Endothelial cell of umbilical vein (primary cell): ENCODE results near the gene SMIM36. TPM values are rescaled to one million over a fixed set of nuclear protein-coding genes. Genes with fewer than 3 reads are reported as not detected.
A peak's percentile ranks its signal among the peaks of the same experiment; 100 is the strongest.

Experiments used
- BruUV-seq: library from RNA; stranded (reverse); fragments of 400-500 nt; replicated peaks from 2 replicates; lab custom pipeline; 2021; lab: Mats Ljungman, UMichigan
- CTCF ChIA-PET: fragments of 300-600, 350-600 bp; sonication (Branson Sonifier 250); formaldehyde crosslinking; loops from one replicate; lab custom pipeline; 2021; ENCODE audit warnings: antibody characterized with exemption, inconsistent platforms; lab: Charles Lee
- POLR2A ChIA-PET: fragments of 300-600, 350-600 bp; sonication (Branson Sonifier 250); formaldehyde crosslinking; loops from one replicate; lab custom pipeline; 2021; ENCODE audit warnings: antibody characterized with exemption, inconsistent platforms; lab: Charles Lee
- DNase-seq: peaks from one replicate; pipeline ENCODE4 v3.0.0-alpha.2; 2011; ENCODE audit warnings: low read depth, low spot score
- FAIRE-seq: peaks from 2 replicates; lab custom pipeline; 2011; peaks lifted over from hg19 to GRCh38; lab: Jason Lieb, UNC
- H2AFZ ChIP-seq: 2 replicates; pipeline ENCODE4 v1.6.0; 2012; ENCODE audit warnings: low read depth, low read length, control low read depth, inconsistent platforms
- H3K27ac ChIP-seq: 2 replicates; pipeline ENCODE4 v1.5.1; 2011; ENCODE audit warnings: low read depth, mild to moderate bottlenecking, control low read depth, low read length, moderate library complexity; ENCODE audit not compliant: insufficient read depth
- H3K27me3 ChIP-seq, 2 experiments: 2 replicates each; pipeline versions ENCODE4 v1.6.0 to v1.6.1; 2011; ENCODE audit warnings: low read length in 2 of 2, mixed read lengths in 1 of 2; ENCODE audit not compliant: control insufficient read depth in 2 of 2, insufficient read depth in 2 of 2
- H3K36me3 ChIP-seq, 2 experiments: 2 replicates in 1 of 2; 3 replicates in 1 of 2; pipeline ENCODE4 v1.5.1; 2011; ENCODE audit warnings: low read length in 2 of 2, mild to moderate bottlenecking in 1 of 2, moderate library complexity in 1 of 2; ENCODE audit not compliant: control insufficient read depth in 2 of 2, insufficient read depth in 2 of 2; ENCODE audit errors: extremely low read depth in 1 of 2
- H3K4me1 ChIP-seq: 3 replicates; pipeline ENCODE4 v1.5.1; 2011; ENCODE audit warnings: mild to moderate bottlenecking, low read length; ENCODE audit not compliant: control insufficient read depth, insufficient read depth; ENCODE audit errors: extremely low read depth
- H3K4me2 ChIP-seq: 2 replicates; pipeline ENCODE4 v1.6.1; 2011; ENCODE audit warnings: low read length, control low read depth, mixed read lengths; ENCODE audit not compliant: insufficient read depth
- H3K4me3 ChIP-seq, 3 experiments: fragments of 200-600 bp in 1 of 3; sonication (generic), shearing (Covaris generic) in 1 of 3; replicated peaks in 1 of 3; 2 replicates each; pipeline ENCODE4 v1.5.1; 2011 to 2016; ENCODE audit warnings: control low read depth in 3 of 3, low read length in 3 of 3, mild to moderate bottlenecking in 2 of 3, inconsistent platforms in 1 of 3, low read depth in 1 of 3, moderate library complexity in 1 of 3; ENCODE audit not compliant: insufficient read depth in 1 of 3
- H3K79me2 ChIP-seq: 2 replicates; pipeline ENCODE4 v1.6.0; 2012; ENCODE audit warnings: low read length, inconsistent platforms; ENCODE audit not compliant: control insufficient read depth, insufficient read depth
- H3K9ac ChIP-seq: replicated peaks from 2 replicates; pipeline ENCODE3; 2011; ENCODE audit warnings: low read length, control low read depth; ENCODE audit not compliant: insufficient read depth; ENCODE audit errors: extremely low read depth
- H3K9me1 ChIP-seq: replicated peaks from 3 replicates; pipeline ENCODE4 v1.6.0; 2011; ENCODE audit warnings: mild to moderate bottlenecking, low read length; ENCODE audit not compliant: control insufficient read depth, insufficient read depth; ENCODE audit errors: extremely low read depth
- H3K9me3 ChIP-seq: replicated peaks from 2 replicates; pipeline ENCODE4 v1.5.1; 2012; ENCODE audit warnings: low read length, inconsistent platforms; ENCODE audit not compliant: control insufficient read depth, insufficient read depth
- H4K20me1 ChIP-seq: replicated peaks from 2 replicates; pipeline ENCODE3; 2011; ENCODE audit warnings: mild to moderate bottlenecking, low read length; ENCODE audit not compliant: control insufficient read depth, insufficient read depth; ENCODE audit errors: extremely low read depth
- CTCF ChIP-seq, 2 donors: IDR thresholded peaks; 1 replicate in 1 of 2; 2 replicates in 1 of 2; pipeline ENCODE4 v1.5.1; 2011; ENCODE audit warnings: low read length in 2 of 2, mild to moderate bottlenecking in 2 of 2, moderate library complexity in 2 of 2, control low read depth in 1 of 2, inconsistent platforms in 1 of 2, low read depth in 1 of 2; ENCODE audit not compliant: insufficient read depth in 1 of 2; ENCODE audit errors: extremely low read depth in 1 of 2
- EZH2 ChIP-seq: IDR thresholded peaks from 2 replicates; pipeline ENCODE4 v1.6.1; 2012; ENCODE audit warnings: borderline replicate concordance, low read depth, mild to moderate bottlenecking, moderate library complexity, low read length, inconsistent platforms; ENCODE audit not compliant: severe bottlenecking
- FOS ChIP-seq: IDR thresholded peaks from 2 replicates; pipeline ENCODE4 v1.6.1; 2011; ENCODE audit warnings: mild to moderate bottlenecking, low read length, moderate library complexity, borderline replicate concordance; ENCODE audit not compliant: insufficient read depth
- GATA2 ChIP-seq: IDR thresholded peaks from 2 replicates; pipeline ENCODE4 v1.7.0; 2011; ENCODE audit warnings: low read depth, mild to moderate bottlenecking, moderate library complexity, mixed read lengths, low read length; ENCODE audit not compliant: insufficient read length, insufficient read depth
- JUN ChIP-seq: IDR thresholded peaks from 2 replicates; pipeline ENCODE4 v1.6.1; 2011; ENCODE audit warnings: borderline replicate concordance, low read depth; ENCODE audit not compliant: insufficient read length, insufficient read depth
- MAX ChIP-seq: IDR thresholded peaks from 2 replicates; pipeline ENCODE4 v1.6.1; 2011; ENCODE audit not compliant: insufficient read depth, insufficient read length
- MYC ChIP-seq: IDR thresholded peaks from one replicate; pipeline ENCODE4 v1.6.1; 2011; ENCODE audit warnings: mild to moderate bottlenecking, low read depth, low read length
- POLR2A ChIP-seq: IDR thresholded peaks from 2 replicates; pipeline ENCODE4 v1.6.1; 2012; ENCODE audit warnings: low read depth, mild to moderate bottlenecking, control low read depth, low read length
- POLR2AphosphoS5 ChIP-seq: IDR thresholded peaks from 2 replicates; pipeline ENCODE4 v1.6.1; 2012; ENCODE audit warnings: low read depth, mild to moderate bottlenecking, control low read depth, low read length, moderate library complexity; ENCODE audit not compliant: insufficient read depth
- dilution Hi-C: fragments of 300-500 bp; cut with MboI; formaldehyde crosslinking; loops from one replicate; pipeline ENCODE4 v1.15.0; 2019; ENCODE audit warnings: low sequenced_read_pairs; ENCODE audit not compliant: extremely low pct_ligation_motif_present
- intact Hi-C: fragments of 100-400 bp; cut with micrococcal nuclease; formaldehyde crosslinking; loops from one replicate; pipeline ENCODE4 v1.10.0; 2022
- polyA plus RNA-seq, 4 experiments: library from polyadenylated mRNA; depleted of rRNA in 3 of 4; stranded (reverse) in 3 of 4; unstranded in 1 of 4; fragments of >200 nt; gene quantifications; 2 replicates each; pipeline versions ENCODE4 v1.2.1 to v1.2.3, GENCODE V29; 2011 to 2012; ENCODE audit warnings: missing spikeins in 1 of 4
- total RNA-seq: library from RNA; stranded (reverse); gene quantifications from 2 replicates; pipeline ENCODE4 v1.2.3, GENCODE V29; 2021

Gene SMIM36
- total and polyA plus RNA-seq, 2 donors (not counting 3 experiments of a cell fraction or from before 2014, with no cell fraction given), result not detected

- Histone ChIP-seq H3K4me3 (no peak overlapping the region), H3K27me3 (peaks cover 0 to 3% of the 10 kb centered on the region in 2 experiments), H3K27ac (no peak overlapping the region), H3K4me1 (peaks cover 6% of the 10 kb centered on the region), H3K9ac (no peak overlapping the region), H3K79me2 (no peaks in the 10 kb centered on the region), H2AFZ (peak overlapping the region; percentile 9), H3K4me2 (no peak overlapping the region), H3K9me3 (no peaks in the 10 kb centered on the region), H3K9me1 (no peaks in the 10 kb centered on the region), H4K20me1 (no peaks in the 10 kb centered on the region), H3K36me3 (no peaks in the 10 kb centered on the region)
- no TSS peak for BruUV-seq
- ChIA-PET POLR2A (no interaction called here), CTCF (interaction anchor here (1.1 kb wide), 1 partner anchor 21 kb away, joined by 3 read pairs; no protein-coding TSS in a partner anchor)
- DNase-seq (peak; percentile 40), FAIRE-seq (peak; percentile 49)
- dilution Hi-C loops (no loop called here), intact Hi-C loops (no loop called here)
- TF ChIP-seq JUN (peak; percentile 34), POLR2A (no peak), MYC (no peak), FOS (peak; percentile 61), EZH2 (no peak)
Measured at GRCh38 chr17:55444471-55445441, 66.5 kb downstream of the SMIM36 start.

DNA sequence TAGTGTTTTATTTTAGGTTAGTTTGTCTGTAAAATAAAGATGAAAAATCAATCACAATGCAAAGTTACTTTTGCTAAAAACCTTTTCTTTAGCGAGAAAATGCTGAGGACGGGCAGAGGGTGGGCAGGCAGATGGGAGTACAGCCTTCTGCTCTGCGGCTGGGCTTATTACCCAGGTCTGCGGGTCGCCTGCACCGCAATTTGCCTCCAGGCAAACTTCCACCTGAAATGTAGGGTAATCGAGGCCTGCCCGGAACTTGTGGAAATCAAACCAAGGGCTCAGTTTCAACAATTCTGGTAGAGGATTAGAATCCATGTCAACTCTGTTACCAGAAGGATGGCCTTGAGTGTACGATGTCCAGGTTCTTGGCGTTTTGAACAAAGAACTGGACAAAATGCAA, 67.3 kb downstream of the SMIM36 start:
- H3K4me3 ChIP-seq, result no peak overlapping the region
- H4K20me1 ChIP-seq, result no peaks in the 10 kb centered on the region
- CTCF ChIA-PET, result no interaction called here
- H3K4me2 ChIP-seq, result no peak overlapping the region
- POLR2A ChIA-PET, result no interaction called here
- DNase-seq (no peak), FAIRE-seq (no peak)
- H2AFZ ChIP-seq, result no peak overlapping the region
- no peaks in the 10 kb centered on the region for H3K9me3 ChIP-seq
- dilution Hi-C loops, result no loop called here
- H3K27me3 ChIP-seq, result peaks cover 0 to 3% of the 10 kb centered on the region in 2 experiments
- H3K27ac ChIP-seq, result no peak overlapping the region
- TF ChIP-seq MAX, result no peak
- no peak for TF ChIP-seq MYC
- TF ChIP-seq CTCF (IDR thresholded peaks at IDR 0.05; ENCODE audit: extremely low read depth in 1 of 2, insufficient read depth in 1 of 2, low read depth in 1 of 2, low read length in 2 of 2), result no peak
- TF ChIP-seq FOS, result no peak
- TF ChIP-seq EZH2, result no peak
- no peak for TF ChIP-seq GATA2
- no peak for TF ChIP-seq POLR2A
- no peak for TF ChIP-seq POLR2AphosphoS5
- no peak for TF ChIP-seq JUN
- H3K79me2 ChIP-seq, result no peaks in the 10 kb centered on the region
- H3K36me3 ChIP-seq, result no peaks in the 10 kb centered on the region
- no peak overlapping the region for H3K9ac ChIP-seq
- H3K4me1 ChIP-seq, result peaks cover 6% of the 10 kb centered on the region
- intact Hi-C loops, result no loop called here
- BruUV-seq, result no TSS peak
- no peaks in the 10 kb centered on the region for H3K9me1 ChIP-seq
